GM10248 (cell line): ENCODE results near the gene UBXN1.
"Not testable (repeated sequence)": the region's sequence is repeated elsewhere in the genome, so short reads cannot be mapped to it uniquely, and the experiment has no call there.

Experiments used
- CTCF ChIA-PET: fragments of 300-600 bp; sonication (Branson Sonifier 250); formaldehyde crosslinking; extraction: SDS; loops from one replicate; lab custom pipeline; 2021; ENCODE audit warnings: antibody characterized with exemption; lab: Yijun Ruan, JAX
- POLR2A ChIA-PET: fragments of 350-650 bp; sonication (Branson Sonifier 250); formaldehyde crosslinking; extraction: SDS; loops from one replicate; lab custom pipeline; 2020; ENCODE audit warnings: antibody characterized with exemption; lab: Yijun Ruan, JAX
- DNase-seq: peaks from one replicate; pipeline ENCODE4 v3.0.0; 2012; ENCODE audit errors: extremely low spot score
- TF ChIP-seq, protein P1 (sequence below): IDR thresholded peaks from 2 replicates; pipeline ENCODE4 v1.5.1; 2012; ENCODE audit warnings: mild to moderate bottlenecking, low read depth; ENCODE audit errors: extremely low read depth, missing control alignments, control extremely low read depth

Gene UBXN1

DNA sequence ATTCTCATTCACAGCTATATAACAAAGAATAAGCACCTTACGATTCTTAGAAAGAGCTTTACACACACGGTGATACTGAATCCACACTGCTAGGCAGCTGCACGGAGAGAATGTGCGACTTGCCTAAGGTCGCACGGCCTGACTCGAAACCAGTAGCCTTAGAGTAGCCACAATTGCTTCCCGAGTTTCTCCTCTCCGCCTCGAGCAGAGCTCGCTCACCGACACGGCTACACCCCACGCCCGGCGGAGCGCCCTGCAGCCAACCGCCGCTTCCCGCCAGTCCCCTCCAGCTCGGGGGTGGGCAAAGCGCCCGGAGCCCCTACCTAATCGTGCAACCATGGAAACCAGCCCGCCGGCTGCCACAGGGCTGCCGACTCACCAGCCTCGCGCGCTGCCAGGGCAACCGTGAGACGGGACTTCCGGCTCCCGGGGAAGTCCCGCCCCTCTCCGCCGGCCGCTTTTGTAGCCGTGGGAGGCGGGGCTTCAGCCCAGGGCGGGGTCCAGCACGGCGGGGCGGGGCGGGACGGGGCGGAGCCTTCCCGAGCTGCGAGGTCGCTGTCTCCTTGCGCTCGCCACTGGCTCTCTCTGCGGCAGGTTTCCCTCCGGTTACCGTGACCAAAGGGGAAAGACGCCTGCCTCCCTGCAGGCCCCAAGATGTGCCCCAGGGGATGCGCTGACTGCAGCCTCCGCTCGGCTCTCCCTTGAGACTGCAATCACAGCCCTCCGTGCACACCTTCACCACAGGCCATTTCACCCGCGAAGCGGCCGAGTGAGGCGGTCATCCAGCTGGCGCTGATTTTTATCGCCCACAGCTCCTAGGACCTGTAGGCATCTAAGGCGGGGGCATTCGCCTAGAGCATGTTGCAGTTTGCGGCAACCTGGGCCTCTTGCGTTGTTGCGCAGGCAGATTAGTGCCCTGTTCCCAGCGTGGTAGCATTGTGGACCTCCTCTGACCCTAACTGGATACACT, 27.3 kb upstream of the UBXN1 start:
- TF ChIP-seq, protein P1, sequence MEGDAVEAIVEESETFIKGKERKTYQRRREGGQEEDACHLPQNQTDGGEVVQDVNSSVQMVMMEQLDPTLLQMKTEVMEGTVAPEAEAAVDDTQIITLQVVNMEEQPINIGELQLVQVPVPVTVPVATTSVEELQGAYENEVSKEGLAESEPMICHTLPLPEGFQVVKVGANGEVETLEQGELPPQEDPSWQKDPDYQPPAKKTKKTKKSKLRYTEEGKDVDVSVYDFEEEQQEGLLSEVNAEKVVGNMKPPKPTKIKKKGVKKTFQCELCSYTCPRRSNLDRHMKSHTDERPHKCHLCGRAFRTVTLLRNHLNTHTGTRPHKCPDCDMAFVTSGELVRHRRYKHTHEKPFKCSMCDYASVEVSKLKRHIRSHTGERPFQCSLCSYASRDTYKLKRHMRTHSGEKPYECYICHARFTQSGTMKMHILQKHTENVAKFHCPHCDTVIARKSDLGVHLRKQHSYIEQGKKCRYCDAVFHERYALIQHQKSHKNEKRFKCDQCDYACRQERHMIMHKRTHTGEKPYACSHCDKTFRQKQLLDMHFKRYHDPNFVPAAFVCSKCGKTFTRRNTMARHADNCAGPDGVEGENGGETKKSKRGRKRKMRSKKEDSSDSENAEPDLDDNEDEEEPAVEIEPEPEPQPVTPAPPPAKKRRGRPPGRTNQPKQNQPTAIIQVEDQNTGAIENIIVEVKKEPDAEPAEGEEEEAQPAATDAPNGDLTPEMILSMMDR: no peak
- CTCF ChIA-PET: interaction anchor here (0.8 to 9.1 kb wide), 13 partner anchors 10 to 242 kb away, joined by 3 to 79 read pairs (median 4); partner anchors contain the start of genes C11orf98, CSKMT, INTS5 and LRRN4CL

GRCh38 chr11:62705413-62705812, 26.5 kb upstream of the UBXN1 start:
- ChIA-PET POLR2A (interaction anchor here (0.5 to 1.9 kb wide), 5 partner anchors 40 to 131 kb away, joined by 3 to 17 read pairs (median 4); partner anchors contain the start of genes C11orf98, CSKMT and EEF1G), CTCF (interaction anchor here (0.8 to 9.1 kb wide), 10 partner anchors 11 to 242 kb away, joined by 3 to 79 read pairs (median 4); partner anchors contain the start of genes C11orf98, CSKMT, LRRN4CL and TUT1)
- TF ChIP-seq, protein P1: no peak
- no peak for DNase-seq

More for the DNA sequence above, 27.3 kb upstream of the UBXN1 start:
- POLR2A ChIA-PET: interaction anchor here (0.5 to 1.9 kb wide), 7 partner anchors 41 to 135 kb away, joined by 3 to 17 read pairs (median 4); partner anchors contain the start of genes C11orf98, CSKMT and EEF1G
- peak; percentile 96 for DNase-seq

DNA sequence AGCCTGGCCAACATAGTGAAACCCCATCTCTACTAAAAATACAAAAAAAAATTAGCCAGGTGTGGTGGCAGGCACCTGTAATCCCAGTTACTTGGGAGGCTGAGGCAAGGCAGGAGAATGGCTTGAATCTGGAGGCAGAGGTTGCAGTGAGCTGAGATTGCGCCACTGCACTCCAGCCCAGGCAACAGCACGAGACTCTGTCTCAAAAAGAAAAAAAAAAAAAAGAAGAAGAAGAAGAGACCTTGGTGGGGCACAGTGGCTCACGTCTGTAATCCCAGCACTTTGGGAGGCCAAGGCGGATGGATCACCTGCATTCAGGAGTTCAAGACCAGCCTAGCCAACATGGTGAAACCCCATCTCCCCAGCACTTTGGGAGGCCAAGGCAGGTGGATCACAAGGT, 25.0 kb upstream of the UBXN1 start:
- POLR2A ChIA-PET, DNase-seq: not testable (repeated sequence)
- CTCF ChIA-PET: interaction anchor here (1.1 to 9.1 kb wide), 6 partner anchors 10 to 279 kb away, joined by 3 to 79 read pairs (median 6); partner anchors contain the start of genes EML3 and TAF6L

DNA sequence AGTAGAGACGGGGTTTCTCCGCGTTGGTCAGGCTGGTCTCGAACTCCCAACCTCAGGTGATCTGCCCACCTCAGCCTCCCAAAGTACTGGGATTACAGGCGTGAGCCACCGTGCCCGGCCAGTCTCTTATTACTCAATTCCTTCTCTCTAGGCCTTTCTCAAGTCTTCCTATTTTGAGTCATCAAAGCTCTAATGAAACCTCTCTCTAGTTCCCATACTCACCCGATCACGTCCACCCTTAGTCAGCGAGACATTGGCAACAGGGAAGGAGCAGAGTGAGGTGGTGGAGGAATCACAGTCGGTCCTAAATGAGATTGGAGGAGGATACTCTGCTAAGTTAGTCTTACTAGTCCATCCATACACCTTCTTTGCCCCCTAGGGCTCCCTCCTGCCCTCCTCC, 23.4 kb upstream of the UBXN1 start:
- CTCF ChIA-PET: interaction anchor here (0.8 to 9.1 kb wide), 8 partner anchors 8 to 278 kb away, joined by 3 to 79 read pairs (median 4); partner anchors contain the start of genes LBHD1 and UQCC3
- POLR2A ChIA-PET: no interaction called here

DNA sequence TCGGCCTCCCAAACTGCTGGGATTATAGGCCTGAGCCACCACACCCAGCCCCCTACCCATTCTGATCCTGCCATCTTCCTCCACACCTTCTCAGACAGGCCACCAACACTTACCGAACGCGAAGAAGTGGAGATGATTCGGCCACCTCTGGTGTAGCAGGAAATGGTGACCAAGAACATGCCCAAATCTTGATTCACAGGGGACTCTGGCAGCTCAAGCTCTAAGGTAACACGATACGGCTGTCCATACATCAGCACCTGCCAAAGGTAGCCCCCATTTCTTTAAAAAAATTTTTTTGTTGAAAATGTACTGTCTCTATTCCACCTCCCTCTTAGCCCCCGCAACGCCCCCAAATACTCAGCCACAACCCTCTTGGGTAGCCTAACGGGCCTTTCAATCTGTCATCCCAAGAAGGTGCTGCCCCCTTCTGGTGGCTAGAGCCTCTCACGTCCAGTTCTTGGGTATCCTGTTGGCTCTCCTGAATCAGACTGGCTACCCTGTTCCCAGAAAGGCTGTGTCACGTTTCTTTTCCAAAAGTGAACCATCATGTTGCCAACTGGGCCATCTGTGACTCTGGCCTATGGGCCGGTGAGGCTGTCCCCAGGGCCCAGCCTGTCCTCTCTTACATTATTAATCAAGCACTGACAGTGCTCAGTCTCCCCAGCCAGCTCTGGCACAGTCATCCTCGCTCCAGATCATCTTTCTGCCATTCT, 15.7 kb upstream of the UBXN1 start:
- CTCF ChIA-PET: interaction anchor here (0.7 to 7.0 kb wide), 36 partner anchors 11 to 300 kb away, joined by 3 to 79 read pairs (median 4); partner anchors contain the start of genes B3GAT3, BSCL2, C11orf98 and CSKMT
- peak; percentile 82 for DNase-seq
- POLR2A ChIA-PET: interaction anchor here (1.0 kb wide), 1 partner anchor 23 kb away, joined by 3 read pairs; the partner anchor contains the start of gene UQCC3
- TF ChIP-seq, protein P1: peak; percentile 84

More for the DNA sequence above, 23.4 kb upstream of the UBXN1 start:
- DNase-seq: no peak
- TF ChIP-seq, protein P1: no peak

- DNase-seq: not testable (repeated sequence)
- ChIA-PET POLR2A (interaction anchor here (0.6 to 1.0 kb wide), 2 partner anchors 22 to 27 kb away, joined by 3 to 4 read pairs; partner anchors contain the start of gene UQCC3), CTCF (interaction anchor here (0.8 to 7.0 kb wide), 25 partner anchors 10 to 299 kb away, joined by 3 to 79 read pairs (median 6); partner anchors contain the start of genes B3GAT3, BSCL2, GNG3 and LBHD1)
Observed at GRCh38 chr11:62693624-62694023, 14.8 kb upstream of the UBXN1 start.
